ENCODE measurements around the gene OLIG3. TPM values are rescaled to one million over a fixed set of nuclear protein-coding genes. Genes with fewer than 3 reads are reported as not detected.

The OLIG3 gene
- total RNA-seq, 1 experiment from 2014 or later = not detected

DNA sequence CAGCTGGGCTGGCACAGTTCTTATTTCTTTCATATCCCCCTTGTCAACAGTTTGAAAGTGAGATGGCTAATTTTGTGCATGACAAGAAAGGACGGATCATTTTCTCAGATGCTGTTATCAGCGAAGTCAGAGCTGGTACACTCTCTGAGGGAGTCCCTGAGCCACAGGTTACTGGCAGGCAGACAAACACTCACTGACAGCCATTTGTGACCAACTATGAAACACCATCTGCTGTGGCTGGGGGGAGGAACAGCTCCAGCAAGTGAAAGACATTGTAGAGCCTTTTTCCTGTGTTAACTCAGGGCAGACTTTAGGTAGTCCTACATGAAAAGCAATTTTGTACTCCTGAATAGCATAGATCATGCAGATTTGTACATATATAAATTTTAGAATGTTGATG lies 22.2 kb downstream of the OLIG3 start:
- H3K4me1 ChIP-seq (ENCODE audit: insufficient read depth, low read length, poor library complexity, severe bottlenecking) = no peaks in the 10 kb centered on the region
- BruUV-seq (replicated peaks) = no TSS peak
- ChIA-PET POLR2A (ENCODE audit: low non-redundant PET) (no interaction called here), CTCF (no interaction called here)
- peaks cover 13% of the 10 kb centered on the region for H3K27me3 ChIP-seq (replicated peaks; ENCODE audit: insufficient read depth, low read depth, low read length, poor library complexity)
- no peaks in the 10 kb centered on the region for H3K36me3 ChIP-seq (ENCODE audit: insufficient read depth, low read length, poor library complexity, severe bottlenecking)
- H3K4me3 ChIP-seq (ENCODE audit: low read depth, low read length, poor library complexity, severe bottlenecking) = no peak overlapping the region
- no peak overlapping the region for H3K27ac ChIP-seq (ENCODE audit: low read depth, low read length, poor library complexity, severe bottlenecking)
- DNase-seq (ENCODE audit: low spot score) = no peak
- intact Hi-C loops (cut with micrococcal nuclease; ENCODE audit: unreplicated experiment) = no loop called here
- no peak for TF ChIP-seq EZH2 (IDR thresholded peaks at IDR 0.05; ENCODE audit: borderline replicate concordance, low read depth, low read length, poor library complexity, severe bottlenecking)
- TF ChIP-seq, protein P1, sequence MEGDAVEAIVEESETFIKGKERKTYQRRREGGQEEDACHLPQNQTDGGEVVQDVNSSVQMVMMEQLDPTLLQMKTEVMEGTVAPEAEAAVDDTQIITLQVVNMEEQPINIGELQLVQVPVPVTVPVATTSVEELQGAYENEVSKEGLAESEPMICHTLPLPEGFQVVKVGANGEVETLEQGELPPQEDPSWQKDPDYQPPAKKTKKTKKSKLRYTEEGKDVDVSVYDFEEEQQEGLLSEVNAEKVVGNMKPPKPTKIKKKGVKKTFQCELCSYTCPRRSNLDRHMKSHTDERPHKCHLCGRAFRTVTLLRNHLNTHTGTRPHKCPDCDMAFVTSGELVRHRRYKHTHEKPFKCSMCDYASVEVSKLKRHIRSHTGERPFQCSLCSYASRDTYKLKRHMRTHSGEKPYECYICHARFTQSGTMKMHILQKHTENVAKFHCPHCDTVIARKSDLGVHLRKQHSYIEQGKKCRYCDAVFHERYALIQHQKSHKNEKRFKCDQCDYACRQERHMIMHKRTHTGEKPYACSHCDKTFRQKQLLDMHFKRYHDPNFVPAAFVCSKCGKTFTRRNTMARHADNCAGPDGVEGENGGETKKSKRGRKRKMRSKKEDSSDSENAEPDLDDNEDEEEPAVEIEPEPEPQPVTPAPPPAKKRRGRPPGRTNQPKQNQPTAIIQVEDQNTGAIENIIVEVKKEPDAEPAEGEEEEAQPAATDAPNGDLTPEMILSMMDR (conservative IDR thresholded peaks at IDR 0.05; ENCODE audit: low read depth, low read length) = no peak
- H3K9me3 ChIP-seq (ENCODE audit: low read depth, low read length, poor library complexity, severe bottlenecking) = no peaks in the 10 kb centered on the region

DNA sequence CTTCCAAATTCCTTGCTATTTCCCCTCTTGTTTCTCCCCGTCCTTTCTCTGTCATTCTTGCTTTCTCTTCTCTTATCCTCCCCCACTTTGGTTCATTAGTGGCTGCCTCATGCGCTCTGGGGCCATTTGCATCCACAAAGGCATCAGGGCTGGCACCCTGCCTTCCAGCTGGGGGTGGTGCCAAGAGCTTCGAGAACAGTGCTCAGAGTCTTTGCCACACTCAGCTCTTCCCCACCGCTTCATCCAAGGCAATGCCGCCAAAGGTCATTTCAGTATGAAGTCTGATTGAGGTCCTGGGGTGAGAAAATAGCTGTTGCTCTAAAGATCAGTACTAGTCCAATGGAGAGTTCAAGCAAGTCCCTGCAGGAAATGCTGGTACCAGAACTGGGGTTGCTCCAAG lies 22.7 kb downstream of the OLIG3 start:
- intact Hi-C loops (cut with micrococcal nuclease; ENCODE audit: unreplicated experiment) = no loop called here
- ChIA-PET POLR2A (ENCODE audit: low non-redundant PET) (interaction anchor here (0.6 kb wide), 1 partner anchor 124 kb away, joined by 9 read pairs; no protein-coding TSS in a partner anchor), CTCF (no interaction called here)
- Histone ChIP-seq H3K36me3 (ENCODE audit: insufficient read depth, low read length, poor library complexity, severe bottlenecking) (no peaks in the 10 kb centered on the region), H3K27ac (ENCODE audit: low read depth, low read length, poor library complexity, severe bottlenecking) (no peak overlapping the region), H3K4me1 (ENCODE audit: insufficient read depth, low read length, poor library complexity, severe bottlenecking) (no peaks in the 10 kb centered on the region), H3K4me3 (ENCODE audit: low read depth, low read length, poor library complexity, severe bottlenecking) (no peak overlapping the region), H3K9me3 (ENCODE audit: low read depth, low read length, poor library complexity, severe bottlenecking) (no peaks in the 10 kb centered on the region), H3K27me3 (replicated peaks; ENCODE audit: insufficient read depth, low read depth, low read length, poor library complexity) (peaks cover 16% of the 10 kb centered on the region)
- no peak for DNase-seq (ENCODE audit: low spot score)
- BruUV-seq (replicated peaks) = no TSS peak
- TF ChIP-seq EZH2 (IDR thresholded peaks at IDR 0.05; ENCODE audit: borderline replicate concordance, low read depth, low read length, poor library complexity, severe bottlenecking) = no peak
- TF ChIP-seq, protein P1 (conservative IDR thresholded peaks at IDR 0.05; ENCODE audit: low read depth, low read length) = no peak

DNA sequence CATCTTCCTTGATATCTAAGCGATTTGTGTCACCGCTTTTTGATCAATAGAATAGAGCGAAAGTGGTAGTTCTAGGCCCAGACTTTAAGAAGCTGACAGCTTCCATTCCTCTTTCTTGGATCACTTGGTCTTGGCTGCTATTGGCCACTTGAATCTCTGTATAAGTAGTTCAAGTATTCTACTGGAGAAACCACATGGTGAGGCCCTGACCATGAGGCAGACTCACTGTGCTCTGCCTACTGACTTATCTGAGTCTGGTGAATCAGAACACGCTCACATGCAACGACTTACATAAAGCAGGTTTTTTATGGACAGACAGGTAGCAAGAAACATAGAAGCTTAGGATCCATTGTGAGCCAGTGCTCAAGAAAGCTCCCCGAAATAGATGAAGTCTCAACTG lies 27.0 kb downstream of the OLIG3 start:
- ChIA-PET CTCF (no interaction called here), POLR2A (ENCODE audit: low non-redundant PET) (no interaction called here)
- no peak for DNase-seq (ENCODE audit: low spot score)
- no peak for TF ChIP-seq EZH2 (IDR thresholded peaks at IDR 0.05; ENCODE audit: borderline replicate concordance, low read depth, low read length, poor library complexity, severe bottlenecking)
- TF ChIP-seq, protein P1 (conservative IDR thresholded peaks at IDR 0.05; ENCODE audit: low read depth, low read length) = no peak
- Histone ChIP-seq H3K9me3 (ENCODE audit: low read depth, low read length, poor library complexity, severe bottlenecking) (no peaks in the 10 kb centered on the region), H3K27ac (ENCODE audit: low read depth, low read length, poor library complexity, severe bottlenecking) (no peak overlapping the region), H3K4me1 (ENCODE audit: insufficient read depth, low read length, poor library complexity, severe bottlenecking) (no peaks in the 10 kb centered on the region), H3K36me3 (ENCODE audit: insufficient read depth, low read length, poor library complexity, severe bottlenecking) (no peaks in the 10 kb centered on the region), H3K27me3 (replicated peaks; ENCODE audit: insufficient read depth, low read depth, low read length, poor library complexity) (peaks cover 10% of the 10 kb centered on the region), H3K4me3 (ENCODE audit: low read depth, low read length, poor library complexity, severe bottlenecking) (no peak overlapping the region)
- intact Hi-C loops (cut with micrococcal nuclease; ENCODE audit: unreplicated experiment) = no loop called here
- no TSS peak for BruUV-seq (replicated peaks)
